H1 (cell line): ENCODE measurements around the gene CDK13. TPM values are rescaled to one million over a fixed set of nuclear protein-coding genes. Genes with fewer than 3 reads are reported as not detected.

Experiments
- ATF3 ChIP-seq: IDR thresholded peaks from 2 replicates; pipeline ENCODE4 v1.6.1; 2011; ENCODE audit warnings: low read depth, mild to moderate bottlenecking, low read length; ENCODE audit not compliant: insufficient read depth
- CBX8 ChIP-seq: fragments of 300-800, 300-1000 bp; sonication (generic); IDR thresholded peaks from 2 replicates; pipeline ENCODE4 v1.7.1; 2016; ENCODE audit warnings: low read depth, low read length, borderline replicate concordance
- CHD7 ChIP-seq: fragments of 300-600 bp; sonication (generic); IDR thresholded peaks from 2 replicates; pipeline ENCODE4 v1.7.1; 2012; ENCODE audit warnings: low read length, moderate library complexity, mild to moderate bottlenecking, inconsistent platforms; ENCODE audit not compliant: insufficient replicate concordance
- CTBP2 ChIP-seq: IDR thresholded peaks from 2 replicates; pipeline ENCODE4 v1.7.0; 2011; ENCODE audit warnings: borderline replicate concordance, mild to moderate bottlenecking, moderate library complexity, mixed read lengths, low read length; ENCODE audit not compliant: insufficient read depth, insufficient read length
- FOSL1 ChIP-seq: IDR thresholded peaks from 2 replicates; pipeline ENCODE4 v1.6.1; 2011; ENCODE audit warnings: mild to moderate bottlenecking, low read depth, low read length, moderate library complexity; ENCODE audit not compliant: insufficient read depth
- HDAC6 ChIP-seq: IDR thresholded peaks from one replicate; pipeline ENCODE4 v1.7.1; 2012; ENCODE audit warnings: low read depth, mild to moderate bottlenecking, inconsistent platforms, low read length, moderate library complexity
- POLR2AphosphoS5 ChIP-seq: IDR thresholded peaks from 2 replicates; pipeline ENCODE4 v1.6.1; 2011; ENCODE audit warnings: low read depth, low read length
- POU5F1 ChIP-seq: IDR thresholded peaks from 2 replicates; pipeline ENCODE4 v1.6.1; 2011; ENCODE audit warnings: low read depth, mild to moderate bottlenecking, low read length, moderate library complexity
- TBP ChIP-seq: IDR thresholded peaks from 2 replicates; pipeline ENCODE4 v1.6.1; 2011; ENCODE audit warnings: low read depth, low read length, improper control_type of control experiment
- YY1 ChIP-seq: IDR thresholded peaks from 2 replicates; pipeline ENCODE4 v1.6.1; 2011; ENCODE audit warnings: low read depth, mild to moderate bottlenecking, low read length
- polyA plus RNA-seq, 7 experiments: library from polyadenylated mRNA; depleted of rRNA in 3 of 7; stranded (reverse) in 5 of 7; unstranded in 2 of 7; fragments of >200 nt in 5 of 7; fragments of 200-250 nt in 2 of 7; gene quantifications; 1 replicate in 5 of 7; 2 replicates in 1 of 7; 4 replicates in 1 of 7; pipeline versions ENCODE4 v1.2.1 to v1.2.3, GENCODE V29; 2011 to 2013; ENCODE audit warnings: missing spikeins in 2 of 7, mixed read lengths in 2 of 7
- total RNA-seq: library from RNA; stranded (reverse); fragmentation: NEBNext Ultra II Directional; extraction: Animal tissue kit (Norgen Biotek cat#: 25700); gene quantifications from 2 replicates; pipeline ENCODE4 v1.2.1, GENCODE V29; 2021

CDK13 gene
- total and polyA plus RNA-seq, 2 of the 8 experiments (the other 6 are each of a cell fraction or from before 2014, with no cell fraction given), result 22.6 to 49.5 TPM

GRCh38 chr7:39987641-39988347 is 37.7 kb downstream of the CDK13 start (continued):
- no peak for TF ChIP-seq CHD7
- TF ChIP-seq HDAC6, result no peak
- TF ChIP-seq CBX8, result no peak
- TF ChIP-seq CTBP2, result no peak
- TF ChIP-seq FOSL1, result no peak
- TF ChIP-seq TBP, result no peak
- TF ChIP-seq POLR2AphosphoS5, result no peak
- no peak for TF ChIP-seq ATF3
- TF ChIP-seq POU5F1, result no peak
- no peak for TF ChIP-seq YY1
